Measurements from ENCODE around the gene IGF2. TPM values are rescaled to one million over a fixed set of nuclear protein-coding genes. Genes with fewer than 3 reads are reported as not detected.

IGF2 gene
- total and polyA plus RNA-seq, 2 donors (not counting 3 experiments of a cell fraction or from before 2014, with no cell fraction given): 5.7 to 21.0 TPM

GRCh38 chr11:2156416-2157182 lies 17.4 kb upstream of the IGF2 start:
- no peak overlapping the region for H2AFZ ChIP-seq (ENCODE audit: low read depth, low read length)
- DNase-seq (ENCODE audit: low read depth, low spot score): peak; percentile 61
- POLR2A ChIA-PET: no interaction called here

More at GRCh38 chr11:2156416-2157182, 17.4 kb upstream of the IGF2 start:
- Histone ChIP-seq H3K27ac (ENCODE audit: insufficient read depth, low read depth, low read length) (no peak overlapping the region), H3K79me2 (ENCODE audit: control insufficient read depth, insufficient read depth, low read length) (no peaks in the 10 kb centered on the region), H3K9me1 (replicated peaks; ENCODE audit: control insufficient read depth, extremely low read depth, insufficient read depth, low read length) (no peaks in the 10 kb centered on the region), H3K4me3 (replicated peaks in 1 of 3; ENCODE audit: insufficient read depth in 1 of 3, low read depth in 1 of 3, low read length in 3 of 3) (no peak overlapping the region), H3K9me3 (replicated peaks; ENCODE audit: control insufficient read depth, insufficient read depth, low read length) (no peaks in the 10 kb centered on the region), H3K9ac (replicated peaks; ENCODE audit: extremely low read depth, insufficient read depth, low read length) (no peak overlapping the region), H4K20me1 (replicated peaks; ENCODE audit: control insufficient read depth, extremely low read depth, insufficient read depth, low read length) (no peaks in the 10 kb centered on the region), H3K4me1 (ENCODE audit: control insufficient read depth, extremely low read depth, insufficient read depth, low read length) (no peaks in the 10 kb centered on the region), H3K4me2 (ENCODE audit: insufficient read depth, low read length) (no peak overlapping the region), H3K36me3 (ENCODE audit: control insufficient read depth in 2 of 2, extremely low read depth in 1 of 2, insufficient read depth in 2 of 2, low read length in 2 of 2) (no peaks in the 10 kb centered on the region), H3K27me3 (ENCODE audit: control insufficient read depth in 2 of 2, insufficient read depth in 2 of 2, low read length in 2 of 2) (no peaks in the 10 kb centered on the region)
- dilution Hi-C loops (cut with MboI; ENCODE audit: extremely low pct_ligation_motif_present, low sequenced_read_pairs): no loop called here
- CTCF ChIA-PET: interaction anchor here (0.6 to 12.6 kb wide), 32 partner anchors 9 to 610 kb away, joined by 3 to 868 read pairs (median 5); partner anchors contain the start of gene SYT8
- no TSS peak for BruUV-seq (replicated peaks)
- intact Hi-C loops (cut with micrococcal nuclease): loop anchor here (1.0 kb wide), 2 partner anchors 319 to 462 kb away; no protein-coding TSS in a partner anchor
- no peak for TF ChIP-seq EZH2 (IDR thresholded peaks at IDR 0.05; ENCODE audit: borderline replicate concordance, low read depth, low read length, severe bottlenecking)
- peak; percentile 77 to 91 for TF ChIP-seq CTCF (IDR thresholded peaks at IDR 0.05; ENCODE audit: extremely low read depth in 1 of 2, insufficient read depth in 1 of 2, low read depth in 1 of 2, low read length in 2 of 2)
- peak; percentile 76 for FAIRE-seq
